ENCODE data around the gene CBFA2T2.

GRCh38 chr20:33553516-33553915 lies 63.6 kb downstream of the CBFA2T2 start:
- no peak for TF ChIP-seq POLR2A (IDR thresholded peaks at IDR 0.05)
- TF ChIP-seq CTCF (IDR thresholded peaks at IDR 0.05): no peak
